ENCODE measurements around the gene PRR32. TPM values are rescaled to one million over a fixed set of nuclear protein-coding genes. Genes with fewer than 3 reads are reported as not detected.

Gene PRR32
- total RNA-seq, 1 donor from 2014 or later: not detected

- Mint-ChIP-seq H3K4me3 (no peak overlapping the region), H3K4me1 (peaks cover 10% of the 10 kb centered on the region), H3K36me3 (ENCODE audit: low read depth) (no peaks in the 10 kb centered on the region), H3K9me3 (no peaks in the 10 kb centered on the region), H3K27me3 (ENCODE audit: low read depth) (no peaks in the 10 kb centered on the region), H3K27ac (ENCODE audit: unreplicated experiment) (no peak overlapping the region)
- DNase-seq (ENCODE audit: low read depth, low spot score): no peak
- TF ChIP-seq, protein P1, sequence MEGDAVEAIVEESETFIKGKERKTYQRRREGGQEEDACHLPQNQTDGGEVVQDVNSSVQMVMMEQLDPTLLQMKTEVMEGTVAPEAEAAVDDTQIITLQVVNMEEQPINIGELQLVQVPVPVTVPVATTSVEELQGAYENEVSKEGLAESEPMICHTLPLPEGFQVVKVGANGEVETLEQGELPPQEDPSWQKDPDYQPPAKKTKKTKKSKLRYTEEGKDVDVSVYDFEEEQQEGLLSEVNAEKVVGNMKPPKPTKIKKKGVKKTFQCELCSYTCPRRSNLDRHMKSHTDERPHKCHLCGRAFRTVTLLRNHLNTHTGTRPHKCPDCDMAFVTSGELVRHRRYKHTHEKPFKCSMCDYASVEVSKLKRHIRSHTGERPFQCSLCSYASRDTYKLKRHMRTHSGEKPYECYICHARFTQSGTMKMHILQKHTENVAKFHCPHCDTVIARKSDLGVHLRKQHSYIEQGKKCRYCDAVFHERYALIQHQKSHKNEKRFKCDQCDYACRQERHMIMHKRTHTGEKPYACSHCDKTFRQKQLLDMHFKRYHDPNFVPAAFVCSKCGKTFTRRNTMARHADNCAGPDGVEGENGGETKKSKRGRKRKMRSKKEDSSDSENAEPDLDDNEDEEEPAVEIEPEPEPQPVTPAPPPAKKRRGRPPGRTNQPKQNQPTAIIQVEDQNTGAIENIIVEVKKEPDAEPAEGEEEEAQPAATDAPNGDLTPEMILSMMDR (conservative IDR thresholded peaks at IDR 0.05): no peak
Measured at GRCh38 chrX:126820700-126821420, 1.3 kb downstream of the PRR32 start.

- Mint-ChIP-seq H3K27ac (ENCODE audit: unreplicated experiment) (no peak overlapping the region), H3K36me3 (ENCODE audit: low read depth) (no peaks in the 10 kb centered on the region), H3K27me3 (ENCODE audit: low read depth) (no peaks in the 10 kb centered on the region), H3K4me1 (peaks cover 11% of the 10 kb centered on the region), H3K9me3 (no peaks in the 10 kb centered on the region), H3K4me3 (no peak overlapping the region)
- TF ChIP-seq, protein P1 (conservative IDR thresholded peaks at IDR 0.05): no peak
- no peak for DNase-seq (ENCODE audit: low read depth, low spot score)
Measured at GRCh38 chrX:126824338-126825007, 4.9 kb downstream of the PRR32 start.

DNA sequence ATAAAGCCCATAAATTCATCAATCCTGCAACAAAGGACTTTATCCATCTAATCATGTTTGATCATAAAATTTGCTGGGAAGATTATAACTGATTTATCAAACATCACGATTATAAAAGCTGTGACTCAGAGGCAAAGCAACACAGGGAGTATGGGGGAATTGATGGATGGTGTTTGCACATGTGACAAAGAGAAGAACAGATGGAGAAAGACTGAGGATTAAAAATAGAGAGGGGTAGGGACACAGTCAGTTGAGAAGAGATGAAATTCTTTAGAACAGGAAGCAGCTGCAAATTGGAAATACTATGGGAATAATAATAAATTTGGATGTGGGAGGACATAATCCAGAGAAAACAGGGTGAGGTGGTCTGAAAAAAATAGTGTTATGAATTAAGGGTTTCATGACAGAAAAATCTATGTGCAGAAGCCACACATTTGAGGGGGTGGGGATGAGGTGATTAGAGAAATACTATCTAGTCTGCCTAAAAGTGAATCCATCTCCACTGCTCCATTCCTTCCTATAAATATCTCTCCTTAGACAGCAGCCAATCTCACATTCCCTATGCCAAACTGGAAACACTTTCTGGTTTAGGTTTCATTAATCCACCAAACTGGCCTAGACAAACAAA, 6.2 kb downstream of the PRR32 start:
- DNase-seq (ENCODE audit: low read depth, low spot score): no peak
- Mint-ChIP-seq H3K36me3 (ENCODE audit: low read depth) (no peaks in the 10 kb centered on the region), H3K4me1 (peaks cover 7% of the 10 kb centered on the region), H3K9me3 (no peaks in the 10 kb centered on the region), H3K27me3 (ENCODE audit: low read depth) (no peaks in the 10 kb centered on the region), H3K4me3 (no peak overlapping the region), H3K27ac (ENCODE audit: unreplicated experiment) (no peak overlapping the region)
- TF ChIP-seq, protein P1 (conservative IDR thresholded peaks at IDR 0.05): no peak

DNA sequence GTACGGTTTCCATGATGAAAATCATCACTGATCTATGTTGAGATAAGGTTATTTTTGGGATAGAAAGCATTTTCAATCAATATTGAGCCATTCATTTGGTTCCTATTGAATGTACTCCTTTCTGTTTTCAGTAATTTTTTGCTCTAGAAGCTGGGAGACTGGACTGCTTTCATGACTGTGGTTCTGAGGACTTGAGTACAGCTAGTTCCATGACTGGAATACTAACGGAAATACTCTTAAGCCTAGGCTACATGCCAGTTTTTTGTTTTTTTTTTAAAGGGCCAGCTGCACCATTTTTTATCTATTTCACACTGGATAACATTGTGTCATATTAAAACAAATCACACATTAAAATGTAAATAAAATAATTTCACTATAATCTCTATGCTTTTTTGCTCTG, 16.7 kb downstream of the PRR32 start:
- DNase-seq (ENCODE audit: low read depth, low spot score): no peak
- no peaks in the 10 kb centered on the region for H3K36me3 Mint-ChIP-seq (ENCODE audit: low read depth)
- H3K27ac Mint-ChIP-seq (ENCODE audit: unreplicated experiment): no peak overlapping the region
- H3K9me3 Mint-ChIP-seq: no peaks in the 10 kb centered on the region
- TF ChIP-seq, protein P1 (conservative IDR thresholded peaks at IDR 0.05): no peak
- no peaks in the 10 kb centered on the region for H3K27me3 Mint-ChIP-seq (ENCODE audit: low read depth)
- no peaks in the 10 kb centered on the region for H3K4me1 Mint-ChIP-seq
- H3K4me3 Mint-ChIP-seq: no peak overlapping the region

DNA sequence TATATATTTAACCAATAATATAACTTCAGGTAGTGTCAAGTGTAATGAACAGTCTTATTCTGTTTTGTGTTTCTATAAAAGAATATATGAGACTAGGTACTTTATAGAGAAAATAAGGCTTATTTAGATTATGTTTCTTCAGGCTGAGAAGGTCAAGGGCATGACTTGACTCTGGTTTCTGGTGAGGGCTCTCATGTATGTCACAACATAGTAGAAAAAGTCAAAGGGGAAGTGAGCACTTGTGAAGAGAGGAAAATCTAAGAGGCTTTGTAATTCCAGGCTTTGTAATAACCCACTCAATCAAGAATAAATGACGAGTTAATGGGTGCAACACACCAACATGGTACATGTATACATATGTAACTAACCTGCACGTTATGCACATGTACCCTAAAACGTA, 27.6 kb downstream of the PRR32 start:
- Mint-ChIP-seq H3K36me3 (ENCODE audit: low read depth) (no peaks in the 10 kb centered on the region), H3K27me3 (ENCODE audit: low read depth) (no peaks in the 10 kb centered on the region), H3K27ac (ENCODE audit: unreplicated experiment) (no peak overlapping the region), H3K4me1 (no peaks in the 10 kb centered on the region), H3K4me3 (no peak overlapping the region), H3K9me3 (no peaks in the 10 kb centered on the region)
- DNase-seq (ENCODE audit: low read depth, low spot score): no peak
- TF ChIP-seq, protein P1 (conservative IDR thresholded peaks at IDR 0.05): no peak

All from neural crest cell (in vitro differentiated cells).